Right lung (tissue), 5 donors: ENCODE results near the gene KCNC2. TPM values are rescaled to one million over a fixed set of nuclear protein-coding genes. Genes with fewer than 3 reads are reported as not detected.
A peak's percentile ranks its signal among the peaks of the same experiment; 100 is the strongest.

Experiments used
- DNase-seq, 2 donors: peaks; one replicate each; pipeline ENCODE4 v3.0.0-alpha.2; 2013
- polyA plus RNA-seq, 5 donors: library from polyadenylated mRNA; unstranded; fragments of 120-200 nt; gene quantifications; one replicate each; pipeline versions ENCODE4 v1.2.1 to v1.2.3, GENCODE V29; 2013; ENCODE audit warnings: inconsistent platforms in 1 of 5, low replicate concordance in 1 of 5; ENCODE audit not compliant: insufficient read length in 5 of 5, insufficient read depth in 1 of 5

The KCNC2 gene
- polyA plus RNA-seq, 5 donors = 0.13 to 0.31 (median 0.20) TPM

GRCh38 chr12:75162845-75163244 is 46.8 kb downstream of the KCNC2 start:
- no peak for DNase-seq

GRCh38 chr12:75161488-75161887 is 48.2 kb downstream of the KCNC2 start:
- no peak for DNase-seq

- no peak for DNase-seq
Measured at GRCh38 chr12:75157385-75157784, 52.3 kb downstream of the KCNC2 start.

- DNase-seq = no peak
Measured at GRCh38 chr12:75155962-75156361, 53.7 kb downstream of the KCNC2 start.

- DNase-seq = no peak
Measured at GRCh38 chr12:75154388-75154787, 55.3 kb downstream of the KCNC2 start.

GRCh38 chr12:75139196-75139595 is 70.4 kb downstream of the KCNC2 start:
- no peak for DNase-seq

GRCh38 chr12:75137896-75138295 is 71.7 kb downstream of the KCNC2 start:
- DNase-seq = no peak

GRCh38 chr12:75135026-75135425 is 74.6 kb downstream of the KCNC2 start:
- DNase-seq = no peak

- no peak for DNase-seq
Measured at GRCh38 chr12:75130811-75131210, 78.8 kb downstream of the KCNC2 start.

GRCh38 chr12:75129275-75129674 is 80.4 kb downstream of the KCNC2 start:
- no peak for DNase-seq

GRCh38 chr12:75121036-75121705 is 88.5 kb downstream of the KCNC2 start:
- peak; percentile 57 to 66 for DNase-seq

- peak; percentile 62 to 77 for DNase-seq
Measured at GRCh38 chr12:75120311-75120711, 89.3 kb downstream of the KCNC2 start.

GRCh38 chr12:75116646-75117198 is 92.9 kb downstream of the KCNC2 start:
- DNase-seq = no peak

GRCh38 chr12:75115748-75116147 is 93.9 kb downstream of the KCNC2 start:
- DNase-seq = no peak

GRCh38 chr12:75103822-75104221 is 105.8 kb downstream of the KCNC2 start:
- DNase-seq = no peak

- DNase-seq = no peak
Measured at GRCh38 chr12:75101781-75102180, 107.9 kb downstream of the KCNC2 start.

GRCh38 chr12:75099210-75099609 is 110.4 kb downstream of the KCNC2 start:
- no peak for DNase-seq

GRCh38 chr12:75097003-75097402 is 112.6 kb downstream of the KCNC2 start:
- no peak for DNase-seq

GRCh38 chr12:75087654-75088053 is 122.0 kb downstream of the KCNC2 start:
- DNase-seq = no peak

- no peak for DNase-seq
Measured at GRCh38 chr12:75086091-75087038, 123.3 kb downstream of the KCNC2 start.

- DNase-seq = no peak
Measured at GRCh38 chr12:75081305-75081704, 128.3 kb downstream of the KCNC2 start.

- no peak for DNase-seq
Measured at GRCh38 chr12:75080582-75080981, 129.1 kb downstream of the KCNC2 start.

GRCh38 chr12:75065482-75065881 is 144.2 kb downstream of the KCNC2 start:
- no peak for DNase-seq
